Endodermal cell (in vitro differentiated cells): ENCODE data around the gene AFF3. TPM values are rescaled to one million over a fixed set of nuclear protein-coding genes. Genes with fewer than 3 reads are reported as not detected.

Experiments
- DNase-seq: peaks from one replicate; pipeline ENCODE4 v3.0.0-alpha.2; 2017
- H3K27ac ChIP-seq: 2 replicates; pipeline ENCODE4 v1.5.1; 2013; ENCODE audit warnings: mild to moderate bottlenecking, low read depth, low read length, moderate library complexity
- H3K27me3 ChIP-seq: 2 replicates; pipeline ENCODE4 v1.6.1; 2013; ENCODE audit warnings: mild to moderate bottlenecking, low read length, moderate library complexity; ENCODE audit not compliant: insufficient read depth, control insufficient read depth, poor library complexity, severe bottlenecking
- H3K36me3 ChIP-seq: 2 replicates; pipeline ENCODE4 v1.7.0; 2013; ENCODE audit warnings: mild to moderate bottlenecking, low read length, moderate library complexity; ENCODE audit not compliant: control insufficient read depth, insufficient read depth
- H3K4me1 ChIP-seq: one replicate; pipeline ENCODE4 v1.7.0; 2013; ENCODE audit warnings: low read length; ENCODE audit not compliant: control insufficient read depth, insufficient read depth
- H3K4me3 ChIP-seq: 2 replicates; pipeline ENCODE4 v1.5.1; 2013; ENCODE audit warnings: mild to moderate bottlenecking, low read length, moderate library complexity
- H3K9ac ChIP-seq: 2 replicates; pipeline ENCODE4 v1.6.1; 2013; ENCODE audit warnings: mild to moderate bottlenecking, low read length, moderate library complexity; ENCODE audit not compliant: poor library complexity, severe bottlenecking; ENCODE audit errors: extremely low read depth
- H3K9me3 ChIP-seq: 2 replicates; pipeline ENCODE4 v1.6.1; 2013; ENCODE audit warnings: mild to moderate bottlenecking, low read length, moderate library complexity; ENCODE audit not compliant: control insufficient read depth
- H3K27ac Mint-ChIP-seq: 2 replicates; pipeline ENCODE4 v1.8.0; 2020; ENCODE audit warnings: mixed read lengths
- H3K27me3 Mint-ChIP-seq: 2 replicates; pipeline ENCODE4 v1.8.0; 2021; ENCODE audit warnings: mild to moderate bottlenecking, mixed read lengths; ENCODE audit not compliant: insufficient read depth
- H3K36me3 Mint-ChIP-seq: 2 replicates; pipeline ENCODE4 v1.8.0; 2020; ENCODE audit warnings: low read depth, mixed read lengths
- H3K4me1 Mint-ChIP-seq: 2 replicates; pipeline ENCODE4 v1.8.0; 2020; ENCODE audit warnings: mixed read lengths
- H3K4me3 Mint-ChIP-seq: 2 replicates; pipeline ENCODE4 v1.8.0; 2020; ENCODE audit warnings: mild to moderate bottlenecking, moderate library complexity, mixed read lengths
- H3K9me3 Mint-ChIP-seq: 2 replicates; pipeline ENCODE4 v1.8.0; 2020; ENCODE audit warnings: mild to moderate bottlenecking, mixed read lengths
- CTCF ChIP-seq: fragments of 200-600 bp; sonication (generic); conservative IDR thresholded peaks from 2 replicates; pipeline ENCODE4 v1.5.0; 2021; ENCODE audit warnings: antibody characterized with exemption, mild to moderate bottlenecking
- WGBS, 2 experiments: methylation state at CpG; one replicate each; pipeline versions ENCODE4 v1.1.5 to v1.1.7; 2013; ENCODE audit warnings: missing lambda C conversion rate in 2 of 2, mixed read lengths in 1 of 2; ENCODE audit not compliant: insufficient coverage in 1 of 2, insufficient read length in 1 of 2; 5-methylcytosine and 5-hydroxymethylcytosine counted together
- total RNA-seq, 2 donors: library from RNA; stranded (reverse); fragmentation: NEBNext Ultra II Directional in 1 of 2; extraction: Animal tissue kit (Norgen Biotek cat#: 25700) in 1 of 2; gene quantifications; 2 replicates in 1 of 2; 3 replicates in 1 of 2; pipeline ENCODE4 v1.2.1, GENCODE V29; 2021

AFF3 gene
- total RNA-seq, 2 donors from 2014 or later, result 0.62 to 0.73 TPM

- Histone ChIP-seq H3K9ac (no peak overlapping the region), H3K4me3 (no peak overlapping the region), H3K4me1 (no peaks in the 10 kb centered on the region), H3K9me3 (no peaks in the 10 kb centered on the region), H3K27me3 (no peaks in the 10 kb centered on the region), H3K36me3 (no peaks in the 10 kb centered on the region), H3K27ac (peak overlapping the region; percentile 8)
- Mint-ChIP-seq H3K9me3 (no peaks in the 10 kb centered on the region), H3K36me3 (no peaks in the 10 kb centered on the region), H3K4me1 (no peaks in the 10 kb centered on the region), H3K4me3 (no peak overlapping the region), H3K27ac (no peak overlapping the region), H3K27me3 (no peaks in the 10 kb centered on the region)
- no peak for DNase-seq
- no peak for TF ChIP-seq CTCF
- 73 to 90% methylated on average over 7 of the region's 7 CpGs for WGBS, 2 experiments
These were observed 266.7 kb downstream of the AFF3 start for GRCh38 chr2:99875627-99876201.

GRCh38 chr2:99868260-99868659 lies 274.1 kb downstream of the AFF3 start:
- H3K4me1 Mint-ChIP-seq, result peaks cover 9% of the 10 kb centered on the region
- no peaks in the 10 kb centered on the region for H3K9me3 Mint-ChIP-seq
- H3K36me3 Mint-ChIP-seq, result no peaks in the 10 kb centered on the region
- no peaks in the 10 kb centered on the region for H3K36me3 ChIP-seq
- H3K27me3 Mint-ChIP-seq, result peaks cover 5% of the 10 kb centered on the region
- H3K9ac ChIP-seq, result no peak overlapping the region
- no peaks in the 10 kb centered on the region for H3K27me3 ChIP-seq
- DNase-seq, result no peak
- no peak overlapping the region for H3K27ac Mint-ChIP-seq
- no peak overlapping the region for H3K4me3 Mint-ChIP-seq
- 80 to 88% methylated on average over 4 of the region's 4 CpGs for WGBS, 2 experiments
- no peaks in the 10 kb centered on the region for H3K4me1 ChIP-seq
- TF ChIP-seq CTCF, result no peak
- H3K4me3 ChIP-seq, result no peak overlapping the region
- no peaks in the 10 kb centered on the region for H3K9me3 ChIP-seq
- H3K27ac ChIP-seq, result peak overlapping the region; percentile 21

GRCh38 chr2:99867770-99868169 lies 274.6 kb downstream of the AFF3 start:
- Mint-ChIP-seq H3K4me1 (peaks cover 9% of the 10 kb centered on the region), H3K27ac (no peak overlapping the region), H3K27me3 (peaks cover 5% of the 10 kb centered on the region), H3K4me3 (no peak overlapping the region), H3K9me3 (no peaks in the 10 kb centered on the region), H3K36me3 (no peaks in the 10 kb centered on the region)
- Histone ChIP-seq H3K9ac (no peak overlapping the region), H3K36me3 (no peaks in the 10 kb centered on the region), H3K4me1 (no peaks in the 10 kb centered on the region), H3K27me3 (no peaks in the 10 kb centered on the region), H3K27ac (peak overlapping the region; percentile 21), H3K9me3 (no peaks in the 10 kb centered on the region), H3K4me3 (no peak overlapping the region)
- 83% methylated on average over 11 of the region's 11 CpGs for WGBS, 2 experiments
- TF ChIP-seq CTCF, result no peak
- no peak for DNase-seq
